HUES64 (cell line): ENCODE results near the gene SOWAHC.

ENCODE experiments used
- H3K27ac ChIP-seq: 2 replicates; pipeline ENCODE4 v1.7.0; 2013; ENCODE audit warnings: low read depth, low read length, inconsistent platforms
- H3K27me3 ChIP-seq: 2 replicates; pipeline ENCODE4 v1.6.1; 2013; ENCODE audit warnings: mild to moderate bottlenecking, low read length; ENCODE audit not compliant: insufficient read depth
- H3K36me3 ChIP-seq: 2 replicates; pipeline ENCODE4 v1.6.1; 2013; ENCODE audit warnings: mild to moderate bottlenecking, low read length; ENCODE audit not compliant: insufficient read depth
- H3K4me1 ChIP-seq: 2 replicates; pipeline ENCODE4 v1.6.1; 2013; ENCODE audit warnings: mild to moderate bottlenecking, low read length, moderate library complexity; ENCODE audit not compliant: insufficient read depth
- H3K4me3 ChIP-seq: 2 replicates; pipeline ENCODE4 v1.5.1; 2013; ENCODE audit warnings: mild to moderate bottlenecking, low read length, moderate library complexity
- H3K9ac ChIP-seq: 2 replicates; pipeline ENCODE4 v1.6.1; 2013; ENCODE audit warnings: mild to moderate bottlenecking, low read depth, low read length
- H3K9me3 ChIP-seq: 2 replicates; pipeline ENCODE4 v1.6.1; 2013; ENCODE audit warnings: low read depth, low read length; ENCODE audit not compliant: insufficient read depth
- WGBS: fragments of 150-250, 120-280 bp; methylation state at CpG from one replicate; pipeline ENCODE4 v1.1.7; 2013; ENCODE audit warnings: missing lambda C conversion rate; 5-methylcytosine and 5-hydroxymethylcytosine counted together

The SOWAHC gene

GRCh38 chr2:109601783-109602182 lies 12.4 kb upstream of the SOWAHC start:
- Histone ChIP-seq H3K27me3 (no peaks in the 10 kb centered on the region), H3K4me1 (peaks cover 23% of the 10 kb centered on the region), H3K4me3 (no peak overlapping the region), H3K36me3 (no peaks in the 10 kb centered on the region), H3K9ac (no peak overlapping the region), H3K9me3 (no peaks in the 10 kb centered on the region), H3K27ac (no peak overlapping the region; the same call in 1 of the 2 replicates)
- 89% methylated on average over 5 of the region's 6 CpGs for WGBS

- Histone ChIP-seq H3K27ac (no peak overlapping the region), H3K4me1 (peaks cover 33% of the 10 kb centered on the region), H3K9ac (no peak overlapping the region), H3K36me3 (no peaks in the 10 kb centered on the region), H3K9me3 (no peaks in the 10 kb centered on the region), H3K4me3 (no peak overlapping the region), H3K27me3 (no peaks in the 10 kb centered on the region)
- 83% methylated on average over 1 of the region's 3 CpGs for WGBS
Measured at GRCh38 chr2:109602617-109603188, 11.5 kb upstream of the SOWAHC start.

GRCh38 chr2:109604597-109604996 lies 9.6 kb upstream of the SOWAHC start:
- Histone ChIP-seq H3K27ac (no peak overlapping the region), H3K9me3 (no peaks in the 10 kb centered on the region), H3K9ac (no peak overlapping the region), H3K4me1 (peaks cover 45% of the 10 kb centered on the region), H3K36me3 (no peaks in the 10 kb centered on the region), H3K27me3 (no peaks in the 10 kb centered on the region), H3K4me3 (no peak overlapping the region)
- 88% methylated on average over 5 of the region's 5 CpGs for WGBS

GRCh38 chr2:109607766-109608165 lies 6.4 kb upstream of the SOWAHC start:
- WGBS: 96% methylated on average over 2 of the region's 2 CpGs
- Histone ChIP-seq H3K4me3 (no peak overlapping the region), H3K36me3 (no peaks in the 10 kb centered on the region), H3K9ac (no peak overlapping the region), H3K4me1 (peaks cover 38% of the 10 kb centered on the region), H3K27ac (no peak overlapping the region), H3K27me3 (no peaks in the 10 kb centered on the region), H3K9me3 (no peaks in the 10 kb centered on the region)

- Histone ChIP-seq H3K9ac (0 out of 2 replicates have a peak overlapping the region, but pooled peaks have one; percentile 1), H3K4me3 (no peak overlapping the region), H3K27ac (no peak overlapping the region)
Measured at GRCh38 chr2:109609352-109610024, 4.7 kb upstream of the SOWAHC start.

GRCh38 chr2:109611467-109612095 lies 2.6 kb upstream of the SOWAHC start:
- H3K9me3 ChIP-seq: no peaks in the 10 kb centered on the region
- peaks cover 40% of the 10 kb centered on the region for H3K4me1 ChIP-seq
- no peak overlapping the region for H3K9ac ChIP-seq
- H3K27me3 ChIP-seq: peaks cover 19% of the 10 kb centered on the region
- peak overlapping the region; percentile 98 for H3K4me3 ChIP-seq
- WGBS: 89% methylated on average over 4 of the region's 5 CpGs
- H3K36me3 ChIP-seq: no peaks in the 10 kb centered on the region
- H3K27ac ChIP-seq: no peak overlapping the region

More at GRCh38 chr2:109609352-109610024, 4.7 kb upstream of the SOWAHC start:
- Histone ChIP-seq H3K27me3 (no peaks in the 10 kb centered on the region), H3K9me3 (no peaks in the 10 kb centered on the region), H3K36me3 (no peaks in the 10 kb centered on the region), H3K4me1 (peaks cover 38% of the 10 kb centered on the region)
- 60% methylated on average over 7 of the region's 8 CpGs for WGBS

GRCh38 chr2:109613081-109613921 lies 863 bp upstream of the SOWAHC start:
- Histone ChIP-seq H3K9me3 (no peaks in the 10 kb centered on the region), H3K27ac (peak overlapping the region; percentile 99), H3K4me3 (peak overlapping the region; percentile 98), H3K9ac (peak overlapping the region; percentile 96), H3K36me3 (no peaks in the 10 kb centered on the region), H3K4me1 (peaks cover 34% of the 10 kb centered on the region), H3K27me3 (peaks cover 22% of the 10 kb centered on the region)
- WGBS: under 1% methylated on average over 82 of the region's 82 CpGs

- H3K4me1 ChIP-seq: peaks cover 24% of the 10 kb centered on the region
- peak overlapping the region; percentile 98 for H3K4me3 ChIP-seq
- H3K27me3 ChIP-seq: peaks cover 22% of the 10 kb centered on the region
- peak overlapping the region; percentile 80 for H3K9ac ChIP-seq
- no peaks in the 10 kb centered on the region for H3K9me3 ChIP-seq
- peak overlapping the region; percentile 69; the same call in 1 of the 2 replicates for H3K27ac ChIP-seq
- no peaks in the 10 kb centered on the region for H3K36me3 ChIP-seq
- 1% methylated on average over 90 of the region's 90 CpGs for WGBS
Measured at GRCh38 chr2:109614715-109615636, 812 bp downstream of the SOWAHC start.

- Histone ChIP-seq H3K4me3 (peak overlapping the region; percentile 98), H3K9ac (peak overlapping the region; percentile 80; the same call in 1 of the 2 replicates)
- 3% methylated on average over 21 of the region's 24 CpGs for WGBS
Measured at GRCh38 chr2:109615637-109616144, 1.5 kb downstream of the SOWAHC start.

GRCh38 chr2:109616184-109616583 lies 2.0 kb downstream of the SOWAHC start:
- Histone ChIP-seq H3K27me3 (peaks cover 22% of the 10 kb centered on the region), H3K36me3 (no peaks in the 10 kb centered on the region), H3K9ac (no peak overlapping the region), H3K4me1 (peaks cover 24% of the 10 kb centered on the region), H3K27ac (no peak overlapping the region), H3K4me3 (peak overlapping the region; percentile 98), H3K9me3 (no peaks in the 10 kb centered on the region)
- WGBS: 13% methylated on average over 5 of the region's 5 CpGs

More at GRCh38 chr2:109615637-109616144, 1.5 kb downstream of the SOWAHC start:
- Histone ChIP-seq H3K9me3 (no peaks in the 10 kb centered on the region), H3K27ac (no peak overlapping the region), H3K27me3 (peaks cover 22% of the 10 kb centered on the region), H3K36me3 (no peaks in the 10 kb centered on the region), H3K4me1 (peaks cover 24% of the 10 kb centered on the region)
